Stimulated activated naive CD4-positive, alpha-beta T cell (primary cell): ENCODE results near the gene GJC2.

Source experiments
- DNase-seq, 6 experiments: peaks; one replicate each; lab custom pipeline; 2025; lab: John Stamatoyannopoulos, UW

GJC2 gene

GRCh38 chr1:228145463-228146416 is 4.0 kb upstream of the GJC2 start:
- DNase-seq: no peak

GRCh38 chr1:228146417-228147150 is 3.1 kb upstream of the GJC2 start:
- DNase-seq: no peak

GRCh38 chr1:228147151-228147693 is 2.5 kb upstream of the GJC2 start:
- no peak for DNase-seq

- DNase-seq: no peak
Measured at GRCh38 chr1:228147768-228148167, 2.0 kb upstream of the GJC2 start.

GRCh38 chr1:228148196-228148861 is 1.4 kb upstream of the GJC2 start:
- DNase-seq: no peak

- DNase-seq: no peak
Measured at GRCh38 chr1:228148935-228149405, 760 bp upstream of the GJC2 start.

- no peak for DNase-seq
Measured at GRCh38 chr1:228150120-228150460, 360 bp downstream of the GJC2 start.

- no peak for DNase-seq
Measured at GRCh38 chr1:228150461-228151179, 890 bp downstream of the GJC2 start.

GRCh38 chr1:228151180-228151925 is 1.6 kb downstream of the GJC2 start:
- no peak for DNase-seq

- DNase-seq: no peak
Measured at GRCh38 chr1:228152097-228152917, 2.6 kb downstream of the GJC2 start.

GRCh38 chr1:228152918-228153258 is 3.2 kb downstream of the GJC2 start:
- no peak for DNase-seq

GRCh38 chr1:228154021-228154669 is 4.4 kb downstream of the GJC2 start:
- no peak for DNase-seq

GRCh38 chr1:228154670-228155571 is 5.2 kb downstream of the GJC2 start:
- DNase-seq: no peak

- no peak for DNase-seq
Measured at GRCh38 chr1:228155596-228156514, 6.1 kb downstream of the GJC2 start.

- no peak for DNase-seq
Measured at GRCh38 chr1:228156515-228156881, 6.8 kb downstream of the GJC2 start.

GRCh38 chr1:228156941-228157728 is 7.4 kb downstream of the GJC2 start:
- peak in 2 of 6 experiments; percentile 18 for DNase-seq

GRCh38 chr1:228157729-228158126 is 8.0 kb downstream of the GJC2 start:
- DNase-seq: no peak
